Sigmoid colon (tissue), 7 donors: ENCODE results near the gene CDH23. TPM values are rescaled to one million over a fixed set of nuclear protein-coding genes. Genes with fewer than 3 reads are reported as not detected.

Experiments
- DNase-seq: peaks from one replicate; pipeline ENCODE4 v3.0.0-alpha.2; 2019
- H3K27ac ChIP-seq, 4 donors: fragments of 200-600 bp; sonication (generic); one replicate each; pipeline ENCODE4 v1.5.1; 2016 to 2019; ENCODE audit warnings: mild to moderate bottlenecking in 1 of 4
- H3K27me3 ChIP-seq, 3 donors: fragments of 200-600 bp; sonication (generic); one replicate each; pipeline ENCODE4 v1.5.1; 2019; ENCODE audit warnings: mild to moderate bottlenecking in 1 of 3
- H3K36me3 ChIP-seq, 4 donors: fragments of 200-600 bp; sonication (generic); one replicate each; pipeline ENCODE4 v1.5.1; 2016 to 2019
- H3K4me1 ChIP-seq, 4 donors: fragments of 200-600 bp; sonication (generic); one replicate each; pipeline ENCODE4 v1.5.1; 2017 to 2019
- H3K4me3 ChIP-seq, 4 donors: fragments of 200-600 bp; sonication (generic); one replicate each; pipeline ENCODE4 v1.5.1; 2017 to 2019; ENCODE audit warnings: mild to moderate bottlenecking in 2 of 4, moderate library complexity in 1 of 4
- H3K9me3 ChIP-seq, 4 donors: fragments of 200-600 bp in 3 of 4; sonication (generic) in 3 of 4; one replicate each; pipeline versions ENCODE4 v1.5.1 to v1.6.1; 2013 to 2019
- EP300 ChIP-seq, 4 donors: sonication (generic); formaldehyde crosslinking; IDR thresholded peaks; one replicate each; pipeline ENCODE4 v1.6.1; 2017; ENCODE audit warnings: antibody characterized with exemption in 4 of 4
- POLR2A ChIP-seq, 2 donors: fragments of 450-650 bp; IDR thresholded peaks; one replicate each; pipeline ENCODE4 v1.6.1; 2016; ENCODE audit warnings: antibody characterized with exemption in 2 of 2, mild to moderate bottlenecking in 2 of 2, moderate library complexity in 2 of 2
- POLR2AphosphoS5 ChIP-seq, 4 donors: sonication (generic); formaldehyde crosslinking; IDR thresholded peaks; one replicate each; pipeline ENCODE4 v1.6.1; 2017; ENCODE audit warnings: antibody characterized with exemption in 4 of 4
- WGBS, 2 donors: extraction: QIAGEN DNeasy Blood & Tissue Kit; methylation state at CpG; one replicate each; pipeline ENCODE4 v1.1.7; 2013; 5-methylcytosine and 5-hydroxymethylcytosine counted together
- intact Hi-C: fragments of 100-400 bp; cut with DNase I; formaldehyde crosslinking; loops from one replicate; pipeline ENCODE4 v1.15.1; 2023
- polyA plus RNA-seq, 3 donors: library from polyadenylated mRNA; stranded (reverse); fragments of 200-250 nt; gene quantifications; one replicate each; pipeline ENCODE4 v1.2.3, GENCODE V29; 2013
- total RNA-seq, 4 donors: library from RNA; depleted of rRNA; stranded (reverse); fragments of >200 nt; gene quantifications; one replicate each; pipeline ENCODE4 v1.1.0, GENCODE V29; 2016
- TF ChIP-seq, protein P1 (sequence below), 4 experiments: fragments of 450-650 bp in 3 of 4; fragments of 200-600 bp in 1 of 4; IDR thresholded peaks; one replicate each; pipeline ENCODE4 v1.5.1; 2016 to 2019; ENCODE audit warnings: antibody characterized with exemption in 4 of 4, mild to moderate bottlenecking in 3 of 4, moderate library complexity in 2 of 4
- donor health status: healthy with polysubstance abuse.
- donor health status: Bipolar disorder and iron deficiency.
- donor health status: healthy.

Gene CDH23
- total and polyA plus RNA-seq, 7 donors: 1.5 to 7.2 (median 3.0) TPM

DNA sequence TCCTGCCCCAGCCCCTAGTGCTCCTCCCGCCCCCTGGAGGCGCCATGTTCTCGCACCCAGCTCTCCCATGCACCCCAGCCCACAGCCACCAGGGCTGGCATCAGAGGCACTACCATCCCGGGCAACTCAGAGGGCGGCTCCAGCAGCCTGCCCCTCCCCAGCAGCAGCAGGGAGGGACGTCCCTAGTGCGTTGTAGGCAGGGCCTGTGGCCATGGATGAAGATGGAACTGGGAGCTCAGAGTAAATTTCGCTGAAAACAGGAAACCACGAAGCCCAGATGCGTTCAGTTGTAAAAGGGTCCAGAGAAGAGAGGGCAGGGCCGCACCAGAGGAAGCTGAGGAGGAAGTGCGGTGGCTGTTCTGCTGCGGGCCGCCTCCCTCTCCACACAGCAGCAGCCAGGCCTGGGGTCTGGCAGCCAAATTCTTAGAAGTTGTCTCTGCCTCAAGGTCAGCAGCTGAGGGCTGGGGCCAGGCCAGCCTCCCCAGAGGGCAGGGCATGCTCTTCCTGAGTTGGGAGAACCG is 352.0 kb downstream of the CDH23 start:
- H3K4me3 ChIP-seq: no peak overlapping the region
- no peaks in the 10 kb centered on the region for H3K27me3 ChIP-seq
- WGBS, 2 donors: 7 to 9% methylated on average over 15 of the region's 15 CpGs
- peak; percentile 86 for DNase-seq
- H3K4me1 ChIP-seq: peaks cover 0 to 52% (median 39%) of the 10 kb centered on the region in 4 donors
- H3K36me3 ChIP-seq: peaks cover 15 to 41% (median 35%) of the 10 kb centered on the region in 4 donors
- no peak for TF ChIP-seq EP300 (IDR thresholded peaks at IDR 0.05)
- TF ChIP-seq POLR2AphosphoS5 (IDR thresholded peaks at IDR 0.05): peak in 3 of 4 donors; percentile 37 to 59 (median 56)
- TF ChIP-seq, protein P1, sequence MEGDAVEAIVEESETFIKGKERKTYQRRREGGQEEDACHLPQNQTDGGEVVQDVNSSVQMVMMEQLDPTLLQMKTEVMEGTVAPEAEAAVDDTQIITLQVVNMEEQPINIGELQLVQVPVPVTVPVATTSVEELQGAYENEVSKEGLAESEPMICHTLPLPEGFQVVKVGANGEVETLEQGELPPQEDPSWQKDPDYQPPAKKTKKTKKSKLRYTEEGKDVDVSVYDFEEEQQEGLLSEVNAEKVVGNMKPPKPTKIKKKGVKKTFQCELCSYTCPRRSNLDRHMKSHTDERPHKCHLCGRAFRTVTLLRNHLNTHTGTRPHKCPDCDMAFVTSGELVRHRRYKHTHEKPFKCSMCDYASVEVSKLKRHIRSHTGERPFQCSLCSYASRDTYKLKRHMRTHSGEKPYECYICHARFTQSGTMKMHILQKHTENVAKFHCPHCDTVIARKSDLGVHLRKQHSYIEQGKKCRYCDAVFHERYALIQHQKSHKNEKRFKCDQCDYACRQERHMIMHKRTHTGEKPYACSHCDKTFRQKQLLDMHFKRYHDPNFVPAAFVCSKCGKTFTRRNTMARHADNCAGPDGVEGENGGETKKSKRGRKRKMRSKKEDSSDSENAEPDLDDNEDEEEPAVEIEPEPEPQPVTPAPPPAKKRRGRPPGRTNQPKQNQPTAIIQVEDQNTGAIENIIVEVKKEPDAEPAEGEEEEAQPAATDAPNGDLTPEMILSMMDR (IDR thresholded peaks at IDR 0.05): no peak
- intact Hi-C loops: no loop called here
- H3K27ac ChIP-seq: peak overlapping the region; percentile 62 to 72 (median 68)
- H3K9me3 ChIP-seq: no peaks in the 10 kb centered on the region

DNA sequence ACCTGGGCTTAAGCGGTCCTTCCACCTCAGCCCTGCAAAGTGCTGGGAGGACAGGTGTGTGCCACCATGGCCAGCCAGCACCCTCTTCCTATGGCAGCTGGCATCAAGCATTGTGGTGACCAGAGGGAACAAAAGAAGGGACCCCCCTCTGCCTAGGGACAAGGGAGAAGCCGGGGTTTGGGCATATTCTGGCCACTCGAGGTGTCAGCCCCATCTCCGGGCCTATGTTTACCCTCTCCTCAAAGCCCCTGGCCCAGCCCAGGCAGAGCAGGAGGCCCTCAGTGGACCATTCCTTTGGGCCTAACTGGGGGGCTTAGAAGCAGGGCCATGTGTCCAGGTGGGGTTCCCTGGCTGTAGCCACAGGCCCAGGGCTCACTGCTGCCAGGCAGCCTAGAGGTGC is 352.7 kb downstream of the CDH23 start:
- Histone ChIP-seq H3K27me3 (no peaks in the 10 kb centered on the region), H3K36me3 (peaks cover 15 to 48% (median 38%) of the 10 kb centered on the region in 4 donors), H3K9me3 (no peaks in the 10 kb centered on the region), H3K27ac (peak overlapping the region; percentile 62 to 72 (median 68)), H3K4me3 (no peak overlapping the region), H3K4me1 (peaks cover 0 to 59% (median 43%) of the 10 kb centered on the region in 4 donors)
- TF ChIP-seq POLR2A (IDR thresholded peaks at IDR 0.05): no peak
- TF ChIP-seq, protein P1 (IDR thresholded peaks at IDR 0.05): no peak
- TF ChIP-seq POLR2AphosphoS5 (IDR thresholded peaks at IDR 0.05): no peak
- TF ChIP-seq EP300 (IDR thresholded peaks at IDR 0.05): no peak
- intact Hi-C loops: no loop called here
- WGBS, 2 donors: 80 to 84% methylated on average over 4 of the region's 4 CpGs
- DNase-seq: no peak

DNA sequence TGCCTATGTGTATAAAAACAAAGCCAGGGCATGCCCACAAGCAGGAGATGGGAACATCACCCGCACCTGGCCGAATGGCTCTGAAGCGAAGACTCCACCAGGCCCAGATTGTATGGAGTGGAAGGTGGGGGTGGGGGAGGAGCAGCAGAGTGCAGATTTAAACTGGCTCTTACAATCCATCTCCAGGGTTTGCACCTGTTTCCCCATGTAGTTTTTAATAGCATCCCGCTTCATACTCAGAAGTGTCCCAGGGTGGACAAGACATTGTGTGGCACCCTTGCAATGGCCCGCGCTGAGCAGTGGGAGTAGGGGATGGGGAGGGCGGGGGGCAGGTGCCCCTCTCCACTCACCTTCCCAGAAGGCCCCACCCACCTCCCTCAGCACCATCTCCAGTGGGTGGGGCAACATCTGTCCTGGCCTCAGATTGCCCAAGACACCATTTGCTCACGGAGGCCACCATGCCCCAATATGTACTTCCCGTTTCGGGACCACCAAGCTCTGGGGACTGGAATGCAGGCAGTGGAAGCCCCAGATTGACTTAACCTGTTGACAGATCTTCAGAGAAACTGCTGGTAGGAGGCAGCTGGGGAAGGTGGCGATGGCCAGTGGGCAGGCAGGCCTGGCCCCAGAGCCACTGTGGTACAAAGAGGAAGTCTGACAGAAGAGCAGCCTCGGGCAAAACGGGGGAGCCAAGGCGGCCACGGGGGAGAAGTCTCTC is 353.6 kb downstream of the CDH23 start:
- peaks cover 15 to 57% (median 42%) of the 10 kb centered on the region in 4 donors for H3K36me3 ChIP-seq
- TF ChIP-seq EP300 (IDR thresholded peaks at IDR 0.05) (no peak), POLR2AphosphoS5 (IDR thresholded peaks at IDR 0.05) (no peak), POLR2A (IDR thresholded peaks at IDR 0.05) (no peak)
- TF ChIP-seq, protein P1 (IDR thresholded peaks at IDR 0.05): no peak
- no peak overlapping the region for H3K4me3 ChIP-seq
- WGBS, 2 donors: 75 to 91% methylated on average over 15 of the region's 15 CpGs
- H3K4me1 ChIP-seq: peaks cover 0 to 68% (median 47%) of the 10 kb centered on the region in 4 donors
- intact Hi-C loops: no loop called here
- no peaks in the 10 kb centered on the region for H3K9me3 ChIP-seq
- H3K27me3 ChIP-seq: no peaks in the 10 kb centered on the region
- peak overlapping the region in 2 of 4 donors; percentile 66 to 72 for H3K27ac ChIP-seq
- DNase-seq: no peak

DNA sequence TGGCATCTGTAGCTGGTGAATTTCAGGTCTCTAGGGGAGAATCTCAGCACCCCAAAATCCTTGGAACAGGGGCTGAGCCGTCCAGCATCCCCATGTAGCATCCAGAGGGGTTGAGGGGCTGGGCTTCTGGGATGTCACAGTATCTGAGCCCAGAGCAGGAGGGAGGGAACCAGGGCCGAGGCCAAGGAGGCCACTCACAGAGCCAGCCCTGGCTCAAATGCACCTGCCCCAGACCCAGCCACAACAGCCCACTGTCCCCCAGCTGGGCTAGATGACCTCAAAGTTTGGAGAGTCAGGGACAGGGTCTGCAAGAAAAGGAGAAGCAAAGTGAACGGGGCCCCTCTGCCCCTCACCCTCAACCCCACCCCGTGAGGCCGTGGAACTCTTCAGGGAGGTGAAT is 354.3 kb downstream of the CDH23 start:
- H3K4me1 ChIP-seq: peaks cover 0 to 71% (median 46%) of the 10 kb centered on the region in 4 donors
- no peaks in the 10 kb centered on the region for H3K9me3 ChIP-seq
- no peak for DNase-seq
- H3K4me3 ChIP-seq: no peak overlapping the region
- no peak for TF ChIP-seq POLR2AphosphoS5 (IDR thresholded peaks at IDR 0.05)
- no peak for TF ChIP-seq POLR2A (IDR thresholded peaks at IDR 0.05)
- TF ChIP-seq EP300 (IDR thresholded peaks at IDR 0.05): no peak
- TF ChIP-seq, protein P1 (IDR thresholded peaks at IDR 0.05): no peak
- 73 to 92% methylated on average over 5 of the region's 5 CpGs for WGBS, 2 donors
- intact Hi-C loops: no loop called here
- no peaks in the 10 kb centered on the region for H3K27me3 ChIP-seq
- peaks cover 15 to 57% (median 42%) of the 10 kb centered on the region in 4 donors for H3K36me3 ChIP-seq
- peak overlapping the region in 2 of 4 donors; percentile 66 to 72 for H3K27ac ChIP-seq
